ENCODE results near the gene PPP2R5C.
A peak's percentile ranks its signal among the peaks of the same experiment; 100 is the strongest.
"Not testable (repeated sequence)": the region's sequence is repeated elsewhere in the genome, so short reads cannot be mapped to it uniquely, and the experiment has no call there.

Gene PPP2R5C

GRCh38 chr14:101784631-101785030 lies 23.1 kb downstream of the PPP2R5C start:
- no peak for DNase-seq

- no peak for DNase-seq
Measured at GRCh38 chr14:101788016-101788635, 26.6 kb downstream of the PPP2R5C start.

DNA sequence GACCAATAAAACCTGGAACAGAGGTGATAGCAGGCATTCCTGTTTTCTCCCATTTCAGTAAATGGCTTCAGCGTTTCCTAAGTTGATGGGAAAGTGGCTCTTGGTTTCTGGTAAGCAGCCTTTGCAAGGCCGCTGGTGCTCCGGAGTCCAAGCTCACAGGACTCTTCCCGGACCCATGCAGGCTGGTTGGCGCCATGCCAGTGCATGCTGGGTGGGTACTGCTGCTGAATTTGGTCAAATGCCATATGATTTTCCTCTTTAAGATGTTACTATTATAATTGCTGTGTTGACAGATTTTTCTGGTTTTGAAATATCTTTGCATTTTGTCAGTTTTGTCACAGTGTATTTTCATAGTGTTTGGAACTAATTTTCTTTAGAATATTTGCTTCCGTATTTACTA lies 27.7 kb downstream of the PPP2R5C start:
- DNase-seq, result no peak

GRCh38 chr14:101790232-101790631 lies 28.7 kb downstream of the PPP2R5C start:
- no peak for DNase-seq

GRCh38 chr14:101791919-101792572 lies 30.5 kb downstream of the PPP2R5C start:
- no peak for DNase-seq

DNA sequence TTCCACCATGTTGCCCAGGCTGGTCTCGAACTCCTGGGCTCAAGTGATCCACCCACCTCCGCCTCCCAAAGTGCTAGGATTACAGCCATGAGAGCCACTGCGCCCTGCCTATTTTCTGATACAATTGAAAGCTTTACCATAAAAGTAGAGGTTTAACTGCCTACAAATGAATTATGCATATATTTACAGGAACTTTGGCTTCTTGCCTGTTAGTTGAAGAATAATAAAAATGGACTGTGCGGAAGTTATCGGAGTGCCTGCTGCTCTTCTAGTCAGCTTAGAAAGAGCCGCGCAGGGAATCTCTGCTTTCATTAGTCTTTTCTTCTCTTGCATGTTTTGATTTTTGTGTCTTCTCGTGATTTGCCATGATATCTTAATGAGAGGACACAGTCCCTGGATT lies 34.5 kb downstream of the PPP2R5C start:
- no peak for DNase-seq

GRCh38 chr14:101796479-101796878 lies 35.0 kb downstream of the PPP2R5C start:
- DNase-seq, result no peak

GRCh38 chr14:101797856-101798255 lies 36.3 kb downstream of the PPP2R5C start:
- DNase-seq, result no peak

DNA sequence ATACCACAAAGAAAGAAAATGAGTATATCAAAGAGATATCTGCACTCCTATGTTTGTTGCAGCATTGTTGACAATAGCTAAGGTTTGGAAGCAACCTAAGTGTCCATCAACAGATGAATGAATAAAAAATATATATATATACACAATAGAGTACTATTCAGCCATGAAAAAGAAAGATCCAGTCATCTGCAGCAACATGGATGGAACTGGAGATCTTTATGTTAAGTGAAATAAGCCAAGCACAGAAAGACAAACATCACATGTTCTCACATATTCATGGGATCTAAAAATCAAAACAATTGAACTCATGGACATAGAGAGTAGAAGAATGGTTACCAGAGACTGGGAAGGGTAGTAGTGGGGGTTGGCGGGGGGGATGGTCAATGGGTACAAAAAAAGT lies 42.9 kb downstream of the PPP2R5C start:
- DNase-seq, result not testable (repeated sequence)

- DNase-seq, result not testable (repeated sequence)
Measured at GRCh38 chr14:101806252-101806651, 44.7 kb downstream of the PPP2R5C start.

GRCh38 chr14:101808020-101808641 lies 46.6 kb downstream of the PPP2R5C start:
- no peak for DNase-seq

DNA sequence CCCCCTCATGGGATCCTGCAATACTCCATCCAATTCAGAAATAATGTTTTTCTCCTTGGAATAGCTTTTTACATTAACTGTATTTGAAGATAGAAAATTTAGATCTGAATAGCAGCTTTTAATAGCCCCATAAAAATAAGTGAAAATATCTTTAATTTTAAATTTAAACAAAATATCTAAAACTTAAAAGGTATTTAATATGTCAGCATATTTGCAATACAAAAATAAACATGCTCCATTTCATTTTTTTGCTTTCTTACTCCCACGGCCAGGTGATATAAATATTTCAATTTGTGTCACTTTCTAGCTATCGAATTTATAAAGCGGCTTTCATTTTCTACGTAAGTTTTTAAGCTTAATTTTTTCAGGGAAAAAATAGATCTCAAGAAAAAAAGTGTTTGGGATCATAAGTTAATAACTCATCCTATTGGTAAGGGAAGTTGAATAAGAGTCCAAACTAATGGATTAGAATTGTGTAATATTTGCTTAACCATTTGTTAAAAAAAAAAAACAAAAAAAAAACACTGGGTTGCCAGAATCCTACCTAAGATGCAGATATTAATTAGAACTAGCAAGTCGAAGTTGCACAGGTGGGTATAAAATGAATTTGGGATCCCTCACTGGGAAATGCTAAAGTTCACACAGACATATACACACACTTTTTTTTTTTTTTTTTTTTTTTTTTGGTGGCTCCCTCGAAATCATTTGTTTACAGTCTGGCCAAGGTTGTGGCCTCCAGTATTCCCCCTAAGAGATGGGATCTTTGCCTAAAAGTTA lies 47.6 kb downstream of the PPP2R5C start:
- no peak for DNase-seq

- DNase-seq, result peak; percentile 85
Measured at GRCh38 chr14:101809671-101810514, 48.4 kb downstream of the PPP2R5C start.

DNA sequence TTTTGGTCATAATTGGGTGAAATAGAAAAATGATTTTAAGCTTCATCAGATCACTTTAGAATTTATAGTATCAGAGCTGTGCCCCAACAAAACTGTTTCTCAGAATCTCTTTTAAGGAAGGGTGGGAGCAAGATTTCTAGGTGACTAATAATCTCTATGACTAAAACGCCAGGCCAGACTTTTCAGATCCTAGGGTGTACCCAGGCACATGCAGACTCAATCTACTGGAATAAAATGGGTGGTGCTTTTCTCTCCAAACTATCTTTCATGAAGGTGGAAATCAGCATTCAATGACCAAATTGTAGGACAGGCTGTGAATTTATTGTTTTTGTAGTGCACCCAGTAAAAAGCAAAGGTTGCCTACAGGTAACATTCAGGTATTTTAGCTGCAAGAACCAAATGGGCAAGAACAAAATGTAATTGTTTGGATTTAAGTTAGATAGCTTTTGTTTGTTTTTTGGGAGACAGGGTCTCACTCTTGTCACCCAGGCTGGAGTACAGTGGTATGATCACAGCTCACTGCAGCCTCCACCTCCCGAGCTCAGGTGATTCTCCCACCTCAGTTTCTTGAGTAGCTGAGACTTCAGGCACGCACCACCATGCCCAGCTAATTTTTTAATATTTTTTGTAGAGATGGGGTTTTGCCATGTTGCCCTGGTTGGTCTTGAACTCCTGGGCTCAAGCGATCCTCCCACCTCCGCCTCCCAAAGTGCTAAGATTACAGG lies 49.5 kb downstream of the PPP2R5C start:
- no peak for DNase-seq

DNA sequence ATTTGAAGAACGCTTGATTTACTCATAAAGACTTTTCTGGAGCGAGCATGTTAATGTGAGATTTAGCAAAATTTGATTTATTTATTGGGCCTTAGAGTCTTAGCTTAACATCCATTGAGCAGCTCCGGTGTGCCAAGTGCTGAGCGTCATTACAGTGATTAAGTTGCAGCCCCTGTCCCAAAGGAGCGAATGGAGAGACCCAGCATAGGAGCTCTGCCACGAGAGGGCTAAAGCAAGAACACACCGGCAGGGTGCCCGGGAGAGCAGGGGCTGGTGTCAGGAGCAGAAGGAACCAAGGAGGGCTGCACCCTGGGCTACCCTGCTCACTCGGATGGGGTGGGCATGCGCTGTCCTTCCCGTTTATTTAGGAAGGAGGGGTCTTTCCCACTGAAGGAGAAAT lies 50.6 kb downstream of the PPP2R5C start:
- no peak for DNase-seq

GRCh38 chr14:101813171-101813759 lies 51.8 kb downstream of the PPP2R5C start:
- no peak for DNase-seq

DNA sequence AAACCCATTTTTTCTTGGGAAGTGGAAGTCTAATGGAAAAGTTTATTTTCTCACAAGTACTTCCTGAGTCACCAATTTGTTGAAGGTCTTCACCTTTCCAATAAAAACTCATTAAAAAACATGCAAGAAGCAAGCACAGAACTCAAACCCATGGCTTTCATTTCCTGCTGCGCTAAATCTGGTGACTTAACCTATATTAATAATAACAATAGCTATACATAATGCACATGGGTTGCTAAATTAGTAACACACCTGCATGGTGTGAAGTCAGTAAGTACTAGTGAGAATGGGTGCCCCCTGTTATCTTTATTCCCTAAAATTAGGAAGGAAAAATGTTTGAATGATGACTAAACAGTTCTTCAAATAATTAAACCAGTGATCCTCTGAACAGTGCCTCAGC lies 52.3 kb downstream of the PPP2R5C start:
- no peak for DNase-seq

GRCh38 chr14:101814934-101815333 lies 53.4 kb downstream of the PPP2R5C start:
- no peak for DNase-seq

DNA sequence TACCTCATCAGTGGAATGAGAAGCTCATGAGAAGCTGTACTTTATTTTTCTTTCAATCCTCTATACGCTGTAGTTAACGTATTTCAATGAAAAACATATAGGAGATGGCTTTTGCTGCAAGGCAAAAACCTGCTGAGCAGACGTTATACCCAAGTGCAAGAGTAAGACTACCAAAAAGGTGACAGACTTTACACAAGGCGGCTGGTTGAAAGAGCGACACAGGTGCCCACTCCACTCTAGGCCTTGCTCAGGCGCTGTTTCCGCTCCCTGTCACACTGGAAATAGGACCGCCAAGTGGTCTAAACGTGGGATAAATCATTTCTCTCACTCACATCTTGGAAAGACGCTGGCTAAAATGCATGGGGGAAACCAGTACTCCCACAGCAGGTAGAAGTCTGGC lies 54.5 kb downstream of the PPP2R5C start:
- DNase-seq, result no peak

DNA sequence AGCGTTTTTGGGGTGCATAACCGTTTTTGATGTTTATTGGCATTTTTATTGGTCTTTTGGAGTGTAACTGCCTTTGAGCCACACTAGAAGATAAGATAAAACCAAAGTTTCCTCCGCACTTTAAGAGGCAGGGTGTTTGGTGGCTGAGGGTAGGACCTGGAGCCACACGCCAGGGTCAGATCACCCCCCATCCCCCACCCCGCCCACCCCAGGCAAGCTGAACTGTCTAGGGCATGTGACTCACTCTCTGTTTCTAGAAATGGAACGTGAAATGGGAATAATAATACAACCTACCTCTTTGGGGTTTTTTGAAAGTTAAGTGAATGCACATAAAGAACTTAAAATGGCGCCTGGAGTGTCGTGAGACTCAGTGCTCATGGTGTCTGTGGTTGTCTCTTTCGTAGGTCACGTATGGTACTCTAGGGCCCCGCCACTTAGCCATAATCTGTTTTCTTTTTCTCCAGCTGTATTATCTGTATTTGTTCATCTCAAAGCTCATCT lies 56.0 kb downstream of the PPP2R5C start:
- no peak for DNase-seq

DNA sequence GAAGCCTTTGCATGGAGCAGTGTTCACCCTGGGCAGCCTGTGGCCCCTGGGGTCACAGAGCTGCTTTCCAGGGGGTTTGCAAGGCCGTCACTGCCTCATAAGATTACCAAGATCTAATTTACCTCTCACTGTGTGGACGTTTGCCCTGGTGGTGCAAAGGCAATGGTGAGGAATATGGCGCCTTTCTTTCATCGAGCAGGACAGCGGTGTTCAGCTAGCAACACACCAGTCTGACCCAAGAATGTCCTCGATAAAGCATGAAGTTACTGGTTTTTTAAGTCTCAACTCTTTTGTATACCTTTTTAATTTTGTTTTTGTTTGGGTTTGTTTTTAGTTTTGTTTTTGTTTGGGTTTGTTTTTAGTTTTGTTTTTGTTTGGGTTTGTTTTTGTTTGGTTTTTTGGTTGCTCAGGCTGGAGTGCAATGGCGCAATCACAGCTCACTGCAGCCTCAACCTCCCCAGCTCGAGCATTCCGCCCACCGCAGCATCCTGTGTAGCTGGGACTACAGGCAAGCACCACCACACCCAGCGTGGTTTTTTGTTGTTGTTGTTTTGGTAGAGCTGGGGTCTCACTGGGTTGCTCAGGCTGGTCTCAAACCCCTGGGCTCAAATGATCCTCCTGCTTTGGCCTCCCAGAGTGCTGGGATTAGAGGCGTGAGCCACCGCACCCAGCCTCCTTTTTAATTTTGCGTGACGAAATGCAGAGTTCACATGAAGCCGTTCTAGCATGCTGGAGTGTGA lies 57.9 kb downstream of the PPP2R5C start:
- no peak for DNase-seq
